Measurements from ENCODE around the gene ZBTB7A.

Gene ZBTB7A

GRCh38 chr19:4094761-4095487 lies 28.2 kb upstream of the ZBTB7A start:
- FAIRE-seq (no peak), DNase-seq (ENCODE audit: insufficient read length, low spot score) (no peak)

DNA sequence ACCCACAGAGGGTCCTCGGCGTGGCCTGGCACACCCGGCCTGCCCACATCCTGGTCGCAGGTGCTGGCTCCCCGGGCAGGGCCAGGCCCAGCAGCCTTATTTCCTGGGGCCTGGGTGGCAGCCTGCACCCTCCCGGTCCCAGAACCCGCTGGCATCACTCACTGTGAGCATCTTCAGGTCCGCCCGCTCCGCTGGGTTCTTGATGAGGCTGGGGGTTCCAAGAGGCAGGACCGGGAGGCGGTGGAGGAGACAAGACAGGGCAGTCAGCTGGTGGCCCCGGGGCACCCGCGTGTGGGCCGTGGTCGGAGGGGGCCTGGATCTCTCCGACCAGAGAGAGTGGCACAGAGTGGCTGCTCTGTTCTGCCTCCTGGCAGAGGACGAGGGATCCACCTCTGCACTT lies 27.6 kb upstream of the ZBTB7A start:
- DNase-seq (ENCODE audit: insufficient read length, low spot score) = no peak
- FAIRE-seq = no peak

DNA sequence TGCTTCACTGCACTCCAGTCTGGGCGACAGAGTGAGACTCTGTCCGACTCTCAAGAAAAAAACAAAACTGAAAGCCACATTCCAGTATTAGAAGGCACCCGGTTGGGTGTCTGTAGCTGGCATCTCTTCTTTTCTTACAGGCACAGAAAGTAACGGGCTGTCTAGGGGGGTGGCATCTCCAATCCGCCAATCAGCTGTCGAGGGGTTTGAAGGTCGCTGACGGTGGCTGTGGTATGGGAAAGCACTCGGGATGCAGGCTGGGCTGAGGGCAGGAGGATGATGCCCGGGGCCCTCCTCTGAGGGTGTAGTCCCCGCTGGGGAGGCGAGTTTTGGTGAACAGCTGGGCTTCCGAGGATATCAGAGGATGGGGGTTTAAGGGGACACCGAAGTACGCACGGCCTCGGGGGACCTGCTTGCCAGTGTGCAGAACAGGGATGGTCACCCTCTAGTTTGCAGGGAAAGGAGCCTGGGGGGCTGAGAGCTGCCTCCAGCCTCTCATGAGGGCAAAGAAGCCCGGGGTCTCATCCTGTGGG lies 27.0 kb upstream of the ZBTB7A start:
- DNase-seq (ENCODE audit: insufficient read length, low spot score) (no peak), FAIRE-seq (no peak)

DNA sequence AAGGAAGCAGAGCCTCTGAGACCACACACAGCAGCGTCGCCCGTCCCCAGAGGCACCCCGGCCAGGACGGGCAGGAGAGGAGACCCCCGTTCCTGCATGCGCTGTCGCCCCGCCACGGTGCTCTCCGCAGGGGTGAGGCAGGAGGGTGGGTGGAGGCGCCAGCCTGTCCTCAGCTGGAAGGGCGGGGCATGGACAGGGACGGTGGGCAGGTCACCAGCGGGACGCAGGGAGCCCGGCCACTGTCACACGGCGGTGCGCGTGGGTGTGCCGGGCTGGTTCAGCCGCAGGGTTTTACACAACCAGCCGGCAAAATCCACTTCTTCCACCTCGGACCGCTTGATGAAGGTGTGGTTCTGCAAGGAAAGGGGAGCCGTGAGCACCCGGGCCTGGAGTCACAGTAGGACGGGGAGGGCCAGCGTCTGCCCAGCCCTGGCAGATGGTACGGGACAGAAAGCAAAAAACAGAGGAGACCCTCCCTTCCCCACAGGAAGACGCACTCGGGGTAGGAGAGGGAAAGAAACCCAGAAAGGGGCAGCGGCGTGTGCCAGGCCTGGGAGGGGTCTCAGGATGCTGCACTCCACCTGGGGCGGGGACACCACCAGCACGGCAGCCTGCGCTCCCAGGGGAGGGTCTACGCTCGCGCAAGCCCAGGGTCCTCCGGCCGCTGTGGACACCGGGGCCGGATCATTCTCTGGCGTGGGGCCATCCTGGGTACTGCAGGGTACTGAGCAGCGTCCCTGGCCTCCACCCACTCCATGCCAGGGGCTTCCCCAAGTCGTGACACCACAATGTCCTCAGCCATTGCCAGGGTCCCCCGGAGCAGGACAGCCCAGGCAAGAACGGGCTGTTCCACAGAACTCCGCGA lies 23.9 kb upstream of the ZBTB7A start:
- FAIRE-seq = no peak
- no peak for DNase-seq (ENCODE audit: insufficient read length, low spot score)

GRCh38 chr19:4089946-4090345 lies 23.2 kb upstream of the ZBTB7A start:
- FAIRE-seq (no peak), DNase-seq (ENCODE audit: insufficient read length, low spot score) (no peak)

GRCh38 chr19:4089400-4089908 lies 22.8 kb upstream of the ZBTB7A start:
- DNase-seq (ENCODE audit: insufficient read length, low spot score) (peak; percentile 73), FAIRE-seq (peak; percentile 80)

GRCh38 chr19:4088975-4089374 lies 22.3 kb upstream of the ZBTB7A start:
- DNase-seq (ENCODE audit: insufficient read length, low spot score) (no peak), FAIRE-seq (no peak)

- FAIRE-seq (no peak), DNase-seq (ENCODE audit: insufficient read length, low spot score) (no peak)
Observed at GRCh38 chr19:4087787-4088679, 21.3 kb upstream of the ZBTB7A start.

- no peak for FAIRE-seq
- DNase-seq (ENCODE audit: insufficient read length, low spot score) = no peak
Observed at GRCh38 chr19:4086411-4086867, 19.7 kb upstream of the ZBTB7A start.

DNA sequence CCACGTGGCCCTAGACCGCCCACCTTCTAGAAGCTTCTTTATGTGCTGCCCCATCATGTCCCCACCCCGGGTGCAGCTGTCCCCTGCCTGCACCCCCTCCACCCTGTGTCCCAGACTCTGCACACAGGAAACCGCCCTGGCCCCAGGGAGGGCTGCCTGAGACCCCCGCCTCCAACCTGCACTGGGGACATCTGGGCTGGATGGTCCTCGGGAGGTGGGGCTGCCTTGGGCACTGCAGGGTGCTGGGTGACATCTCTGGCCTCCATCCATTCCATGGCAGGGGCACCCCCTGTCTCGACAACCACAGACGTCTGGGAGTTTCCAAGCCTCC lies 17.8 kb upstream of the ZBTB7A start:
- FAIRE-seq = no peak

DNA sequence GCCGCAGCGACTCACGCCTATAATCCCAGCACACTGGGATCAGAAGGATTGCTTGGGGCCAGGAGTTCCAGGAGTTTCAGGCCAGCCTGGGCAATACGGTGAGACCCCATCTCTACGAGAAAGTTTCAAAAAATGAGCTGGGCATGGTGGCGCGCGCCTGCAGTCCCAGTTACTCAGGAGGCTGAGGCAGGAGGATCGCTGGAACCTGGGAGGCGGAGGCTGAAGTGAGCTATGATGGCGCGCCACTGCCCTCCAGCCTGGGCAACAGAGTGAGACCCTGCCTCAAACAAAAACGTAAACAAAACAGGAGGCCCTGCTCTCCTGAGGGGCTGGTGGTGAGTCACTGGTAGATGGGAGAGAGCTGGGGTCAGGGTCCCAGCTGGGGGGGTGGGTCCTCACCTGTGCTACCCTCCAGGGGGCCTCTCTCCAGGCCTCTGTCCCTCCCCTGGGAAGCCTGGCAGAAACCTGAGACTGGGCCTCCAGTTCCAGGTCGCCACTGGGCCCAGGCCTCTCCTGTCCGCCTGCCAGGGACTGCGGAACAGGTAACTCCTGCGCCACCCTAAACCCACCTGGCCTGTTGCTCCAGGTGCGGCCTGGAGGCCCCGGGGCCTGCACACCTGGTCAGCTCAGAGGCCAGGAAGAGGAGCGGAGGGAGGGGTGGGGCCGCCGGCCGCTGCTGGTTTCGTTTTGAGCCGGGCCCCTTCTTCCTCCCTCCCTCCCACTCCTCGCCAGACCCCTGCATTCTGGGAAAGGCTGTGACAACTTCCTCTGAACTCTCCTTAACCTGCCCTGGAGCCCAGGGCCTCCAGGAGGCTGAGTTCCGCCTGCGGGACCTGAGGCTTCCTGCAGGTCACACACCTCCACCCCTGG lies 17.2 kb upstream of the ZBTB7A start:
- peak; percentile 45 for FAIRE-seq
- no peak for DNase-seq (ENCODE audit: insufficient read length, low spot score)

More for the DNA sequence above, 17.8 kb upstream of the ZBTB7A start:
- no peak for DNase-seq (ENCODE audit: insufficient read length, low spot score)

GRCh38 chr19:4082172-4082571 lies 15.5 kb upstream of the ZBTB7A start:
- no peak for FAIRE-seq

DNA sequence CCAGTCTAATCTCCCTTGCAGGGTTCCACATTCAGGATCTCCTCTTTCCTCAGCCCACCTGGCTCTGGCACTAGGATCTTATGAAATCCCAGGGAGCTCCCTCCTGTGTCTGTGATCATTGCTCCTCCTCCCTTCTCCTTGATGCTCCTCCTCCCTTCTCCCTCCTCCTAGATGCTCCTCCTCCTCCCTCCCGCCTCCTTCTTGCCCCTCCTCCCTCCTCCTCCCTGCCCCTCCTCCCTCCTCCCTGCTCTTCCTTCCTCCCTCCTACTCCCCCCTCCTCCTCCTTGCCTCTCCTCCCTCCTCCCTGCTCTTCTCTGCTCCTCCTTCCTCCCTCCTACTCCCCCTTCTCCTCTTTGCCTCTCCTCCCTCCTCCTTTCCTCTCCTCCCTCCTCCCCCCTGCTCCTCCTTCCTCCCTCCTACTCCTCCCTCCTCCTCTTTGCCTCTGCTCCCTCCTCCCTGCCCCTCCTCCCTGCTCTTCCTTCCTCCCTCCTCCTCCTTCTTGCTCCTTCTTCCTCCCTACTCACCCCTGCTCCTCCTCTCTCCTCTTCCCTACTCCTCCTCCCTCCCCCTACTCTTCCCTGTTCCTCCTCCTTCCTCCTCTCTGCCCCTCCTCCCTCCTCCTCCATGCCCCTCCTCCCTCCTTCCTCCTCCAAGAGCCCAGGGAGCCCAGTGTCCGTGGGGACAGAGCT lies 14.9 kb upstream of the ZBTB7A start:
- no peak for FAIRE-seq
- DNase-seq (ENCODE audit: insufficient read length, low spot score) = no peak

More at GRCh38 chr19:4082172-4082571, 15.5 kb upstream of the ZBTB7A start:
- no peak for DNase-seq (ENCODE audit: insufficient read length, low spot score)

- no peak for DNase-seq (ENCODE audit: insufficient read length, low spot score)
- FAIRE-seq = no peak
Observed at GRCh38 chr19:4080473-4080872, 13.8 kb upstream of the ZBTB7A start.

GRCh38 chr19:4077800-4078684 lies 11.3 kb upstream of the ZBTB7A start:
- peak; percentile 74 for DNase-seq (ENCODE audit: insufficient read length, low spot score)
- peak; percentile 98 for FAIRE-seq

DNA sequence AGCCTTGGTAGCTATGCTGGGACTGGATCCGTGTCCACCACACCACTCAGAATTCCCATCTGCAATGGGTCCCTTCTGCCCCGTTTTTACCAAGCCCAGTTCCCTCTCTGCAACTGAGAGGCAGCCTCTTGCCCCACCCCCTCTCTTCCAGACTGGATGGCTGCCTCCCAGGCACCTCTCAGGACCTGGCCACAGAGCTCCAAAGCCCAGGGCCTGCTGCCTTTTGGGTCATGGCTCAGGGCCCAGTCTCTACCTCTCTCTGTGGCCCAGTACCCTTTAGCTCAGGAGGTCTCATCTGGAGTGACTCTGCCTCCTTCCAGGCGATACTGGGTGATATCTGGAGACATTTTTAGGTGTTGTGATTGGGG lies 10.3 kb upstream of the ZBTB7A start:
- no peak for DNase-seq (ENCODE audit: insufficient read length, low spot score)
- FAIRE-seq = peak; percentile 8

GRCh38 chr19:4075373-4075772 lies 8.7 kb upstream of the ZBTB7A start:
- DNase-seq (ENCODE audit: insufficient read length, low spot score) (no peak), FAIRE-seq (no peak)

DNA sequence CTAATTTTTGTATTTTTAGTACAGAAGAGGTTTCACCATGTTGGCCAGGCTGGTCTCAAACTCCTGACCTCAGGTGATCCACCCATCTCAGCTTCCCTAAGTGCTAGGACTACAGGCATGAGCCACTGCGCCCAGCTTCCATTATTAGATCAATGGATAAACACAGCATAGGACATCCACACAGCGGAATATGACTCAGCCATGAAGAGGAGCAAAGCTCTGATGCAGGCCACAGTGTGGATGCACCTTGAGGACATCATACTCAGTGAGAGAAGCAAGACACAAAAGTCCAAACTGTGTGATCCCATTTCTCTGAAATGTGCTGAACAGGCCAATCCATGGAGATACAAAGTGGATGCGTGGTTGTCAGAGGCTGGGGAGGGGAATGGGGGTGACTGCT lies 4.9 kb upstream of the ZBTB7A start:
- DNase-seq (ENCODE audit: insufficient read length, low spot score) (no peak), FAIRE-seq (no peak)
